Bronchial epithelial cell (primary cell): ENCODE measurements around the gene CNTRL. TPM values are rescaled to one million over a fixed set of nuclear protein-coding genes. Genes with fewer than 3 reads are reported as not detected.

Source experiments
- DNase-seq: peaks from one replicate; pipeline ENCODE4 v3.0.0-alpha.2; 2010; ENCODE audit warnings: low read depth
- FAIRE-seq: peaks from 2 replicates; lab custom pipeline; 2011; peaks lifted over from hg19 to GRCh38; lab: Jason Lieb, UNC
- H3K27me3 ChIP-seq: 2 replicates; pipeline ENCODE4 v1.5.1; 2011; ENCODE audit warnings: low read length; ENCODE audit not compliant: control insufficient read depth, insufficient read depth
- H3K36me3 ChIP-seq: 2 replicates; pipeline ENCODE4 v1.5.1; 2011; ENCODE audit warnings: low read length; ENCODE audit not compliant: control insufficient read depth, insufficient read depth
- H3K4me3 ChIP-seq: 2 replicates; pipeline ENCODE4 v1.5.1; 2011; ENCODE audit warnings: mild to moderate bottlenecking, low read depth, low read length, control low read depth
- total RNA-seq: library from RNA; depleted of rRNA; stranded (reverse); fragments of >200 nt; gene quantifications from 2 replicates; pipeline ENCODE4 v1.2.1, GENCODE V29; 2014
- TF ChIP-seq, protein P1 (sequence below): IDR thresholded peaks from 2 replicates; pipeline ENCODE4 v1.5.1; 2011; ENCODE audit warnings: mild to moderate bottlenecking, moderate library complexity, low read length, control low read depth, inconsistent platforms; ENCODE audit not compliant: insufficient read depth, severe bottlenecking

The CNTRL gene
- total RNA-seq, 1 donor from 2014 or later: 5.0 TPM

DNA sequence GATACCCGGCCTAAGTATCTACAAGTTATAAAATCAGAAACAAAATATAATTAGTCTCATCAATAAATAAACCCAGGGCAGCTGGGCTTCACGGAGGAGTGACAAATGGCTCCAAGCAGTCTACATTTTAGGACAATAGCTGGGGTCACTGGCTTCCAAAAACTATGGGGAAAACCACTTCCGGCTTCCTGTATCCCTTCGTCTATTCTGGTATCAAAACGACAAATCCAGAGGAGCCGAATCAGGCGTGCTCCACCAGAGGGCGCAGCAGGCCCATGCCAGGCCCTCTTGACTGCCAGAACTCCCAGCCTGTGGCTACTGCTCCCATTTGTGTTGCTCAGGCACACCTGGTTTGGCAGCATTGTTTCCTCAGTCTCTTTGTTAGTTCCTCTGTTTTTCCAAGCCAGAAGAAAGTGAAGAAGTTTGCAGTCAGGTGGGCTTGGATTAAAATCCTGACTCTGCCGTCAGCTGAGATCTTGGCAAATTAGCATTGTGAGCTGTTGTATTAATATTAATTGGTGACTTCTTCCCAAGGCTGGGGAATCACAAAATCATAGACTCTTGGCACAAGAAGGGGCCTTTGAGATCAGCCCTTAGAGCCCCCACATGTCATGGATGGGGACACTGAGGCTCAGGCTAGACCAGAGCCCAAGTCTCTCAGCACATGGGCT, 138.5 kb downstream of the CNTRL start:
- TF ChIP-seq, protein P1, sequence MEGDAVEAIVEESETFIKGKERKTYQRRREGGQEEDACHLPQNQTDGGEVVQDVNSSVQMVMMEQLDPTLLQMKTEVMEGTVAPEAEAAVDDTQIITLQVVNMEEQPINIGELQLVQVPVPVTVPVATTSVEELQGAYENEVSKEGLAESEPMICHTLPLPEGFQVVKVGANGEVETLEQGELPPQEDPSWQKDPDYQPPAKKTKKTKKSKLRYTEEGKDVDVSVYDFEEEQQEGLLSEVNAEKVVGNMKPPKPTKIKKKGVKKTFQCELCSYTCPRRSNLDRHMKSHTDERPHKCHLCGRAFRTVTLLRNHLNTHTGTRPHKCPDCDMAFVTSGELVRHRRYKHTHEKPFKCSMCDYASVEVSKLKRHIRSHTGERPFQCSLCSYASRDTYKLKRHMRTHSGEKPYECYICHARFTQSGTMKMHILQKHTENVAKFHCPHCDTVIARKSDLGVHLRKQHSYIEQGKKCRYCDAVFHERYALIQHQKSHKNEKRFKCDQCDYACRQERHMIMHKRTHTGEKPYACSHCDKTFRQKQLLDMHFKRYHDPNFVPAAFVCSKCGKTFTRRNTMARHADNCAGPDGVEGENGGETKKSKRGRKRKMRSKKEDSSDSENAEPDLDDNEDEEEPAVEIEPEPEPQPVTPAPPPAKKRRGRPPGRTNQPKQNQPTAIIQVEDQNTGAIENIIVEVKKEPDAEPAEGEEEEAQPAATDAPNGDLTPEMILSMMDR: peak; percentile 98
- DNase-seq (peak; percentile 73), FAIRE-seq (no peak)
- no peaks in the 10 kb centered on the region for H3K27me3 ChIP-seq
- H3K36me3 ChIP-seq: peaks cover 1% of the 10 kb centered on the region
- no peak overlapping the region for H3K4me3 ChIP-seq

DNA sequence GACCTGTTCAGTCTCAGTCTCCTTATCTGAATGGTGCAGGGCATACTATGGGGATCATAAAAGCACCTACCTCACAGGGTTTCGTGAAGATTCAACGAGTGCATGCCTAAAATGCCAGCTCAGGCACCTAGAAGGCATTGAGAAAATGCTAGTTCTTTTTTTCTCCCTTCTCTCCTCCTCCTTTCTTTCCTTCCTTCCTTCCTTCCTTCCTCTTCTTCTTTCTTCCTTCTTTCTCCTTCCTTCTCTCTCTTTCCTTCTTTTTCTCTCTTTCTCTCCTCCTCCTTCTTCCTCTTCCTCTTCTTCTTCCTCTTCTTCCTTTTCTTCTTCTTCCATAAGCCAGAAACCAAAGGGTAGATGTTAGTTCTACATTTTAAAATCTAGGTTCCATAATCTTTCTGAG, 139.2 kb downstream of the CNTRL start:
- TF ChIP-seq, protein P1: no peak
- H3K27me3 ChIP-seq: no peaks in the 10 kb centered on the region
- DNase-seq: no peak
- no peak overlapping the region for H3K4me3 ChIP-seq
- peaks cover 1% of the 10 kb centered on the region for H3K36me3 ChIP-seq
- no peak for FAIRE-seq

DNA sequence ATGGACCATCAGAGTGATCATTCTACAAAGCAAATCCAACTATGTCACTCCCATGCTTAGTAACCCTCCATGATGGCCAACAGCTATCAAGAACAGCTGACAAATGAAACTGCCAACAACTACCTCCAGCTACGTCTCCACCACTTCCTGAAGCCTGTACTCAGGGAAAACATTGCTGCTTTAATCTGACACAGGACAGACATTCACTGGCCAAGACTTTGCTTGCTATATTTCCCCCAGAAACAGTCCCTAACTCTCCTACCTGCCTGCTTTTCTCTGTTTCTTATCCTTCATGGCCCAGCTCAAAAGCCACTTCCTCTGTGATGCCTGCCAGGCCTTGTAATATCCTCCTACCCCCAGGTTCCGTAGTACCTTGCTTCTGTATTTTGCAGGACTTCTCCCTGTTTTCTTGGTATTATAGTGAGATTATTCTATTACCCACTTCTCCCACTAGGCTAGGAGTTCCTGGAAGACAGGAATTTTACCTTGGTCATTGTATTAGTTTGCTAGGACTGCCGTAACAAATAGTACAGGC, 141.6 kb downstream of the CNTRL start:
- DNase-seq (no peak), FAIRE-seq (no peak)
- no peak overlapping the region for H3K4me3 ChIP-seq
- no peaks in the 10 kb centered on the region for H3K27me3 ChIP-seq
- TF ChIP-seq, protein P1: no peak
- H3K36me3 ChIP-seq: peaks cover 1% of the 10 kb centered on the region

DNA sequence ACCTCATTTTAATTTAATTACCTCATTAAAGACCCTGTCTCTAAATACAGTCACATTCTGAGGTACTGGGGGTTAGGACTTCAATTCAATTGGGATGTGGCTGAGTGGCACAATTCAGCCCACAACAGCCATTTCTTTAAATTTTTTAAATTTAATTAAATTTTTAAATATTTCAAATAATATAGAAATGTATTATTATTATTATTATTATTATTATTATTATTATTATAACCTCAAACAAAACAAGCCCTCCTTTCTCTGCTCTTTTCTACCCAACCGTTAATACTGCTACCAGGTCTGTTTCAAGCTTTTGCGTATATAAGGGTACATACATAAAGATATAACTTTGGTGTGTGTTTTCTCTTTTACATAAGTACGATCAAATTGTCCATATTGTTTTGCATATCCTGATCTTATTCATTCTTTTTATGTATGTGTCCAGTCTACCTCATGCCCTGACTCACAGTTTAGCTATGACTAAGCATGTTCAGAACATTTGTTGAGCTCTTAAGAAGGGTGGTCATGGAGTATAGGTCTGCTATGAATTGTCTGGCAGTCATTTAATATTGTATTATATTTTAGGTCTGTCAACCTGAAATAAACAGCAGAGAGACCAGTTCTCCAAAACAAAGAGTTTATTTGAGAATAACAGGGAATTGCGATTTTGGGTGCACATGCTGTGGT, 143.0 kb downstream of the CNTRL start:
- TF ChIP-seq, protein P1: no peak
- FAIRE-seq (no peak), DNase-seq (peak; percentile 95)
- Histone ChIP-seq H3K27me3 (no peaks in the 10 kb centered on the region), H3K4me3 (no peak overlapping the region), H3K36me3 (peaks cover 1% of the 10 kb centered on the region)

DNA sequence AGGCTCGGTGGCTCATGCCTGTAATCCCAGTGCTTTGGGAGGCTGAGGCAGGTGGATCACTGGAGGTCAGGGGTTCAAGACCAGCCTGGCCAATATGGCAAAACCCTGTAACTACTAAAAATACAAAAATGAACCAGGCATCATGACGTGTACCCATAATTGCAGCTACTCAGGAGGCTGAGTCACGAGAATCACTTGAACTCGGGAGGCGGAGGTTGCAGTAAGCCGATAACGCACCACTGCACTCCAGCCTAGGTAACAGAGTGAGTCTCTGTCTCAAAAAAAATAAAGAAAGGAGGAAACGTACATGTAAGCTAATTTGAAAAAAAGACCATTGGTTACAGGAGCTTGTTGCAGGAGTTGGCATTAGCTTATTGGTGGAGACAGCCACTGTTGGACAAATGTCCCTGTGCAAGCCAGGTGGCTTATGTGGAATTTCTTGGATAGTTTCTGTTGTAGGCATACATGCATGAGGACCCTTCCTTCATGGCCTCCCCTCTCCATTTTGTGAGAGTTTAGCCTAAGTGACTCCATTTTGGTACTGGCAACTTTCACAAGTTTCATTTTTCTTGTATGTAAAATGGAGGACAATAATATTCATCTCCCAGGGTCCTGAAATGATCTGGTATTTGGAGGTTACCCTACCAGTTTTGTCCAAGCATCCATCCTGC, 143.7 kb downstream of the CNTRL start:
- no peak overlapping the region for H3K4me3 ChIP-seq
- FAIRE-seq (no peak), DNase-seq (no peak)
- H3K27me3 ChIP-seq: no peaks in the 10 kb centered on the region
- peaks cover 1% of the 10 kb centered on the region for H3K36me3 ChIP-seq
- TF ChIP-seq, protein P1: no peak
